ENCODE results near the gene DENND4A. TPM values are rescaled to one million over a fixed set of nuclear protein-coding genes. Genes with fewer than 3 reads are reported as not detected.

DENND4A gene
- total and polyA plus RNA-seq, 9 donors: 10.2 to 63.9 (median 50.2) TPM

DNA sequence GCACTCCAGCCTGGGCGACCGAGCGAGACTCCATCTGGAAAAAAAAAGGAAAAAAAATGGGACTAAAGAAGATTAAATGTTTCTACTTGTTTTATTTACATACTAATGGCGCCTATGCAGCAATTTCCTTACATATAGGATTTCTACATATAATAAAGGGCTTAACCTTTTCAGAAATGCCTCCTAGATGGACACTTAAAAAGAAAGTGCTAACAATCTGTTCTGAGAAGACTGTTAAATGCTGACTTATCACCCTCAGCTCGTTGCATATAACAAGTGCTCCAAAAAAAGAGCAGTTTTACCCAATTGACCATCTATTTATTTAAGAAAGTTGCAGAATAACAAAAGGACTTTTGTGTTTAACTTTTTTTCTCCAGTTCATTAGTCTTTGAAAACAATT is 32.7 kb downstream of the DENND4A start:
- no peak for DNase-seq
- intact Hi-C loops (cut with DNase I): no loop called here
- Histone ChIP-seq H3K4me3 (no peak overlapping the region), H3K9me3 (no peaks in the 10 kb centered on the region), H3K27me3 (no peaks in the 10 kb centered on the region), H3K4me1 (ENCODE audit: insufficient read depth) (peaks cover 1% of the 10 kb centered on the region), H3K36me3 (no peaks in the 10 kb centered on the region), H3K27ac (no peak overlapping the region)
- TF ChIP-seq, protein P1, sequence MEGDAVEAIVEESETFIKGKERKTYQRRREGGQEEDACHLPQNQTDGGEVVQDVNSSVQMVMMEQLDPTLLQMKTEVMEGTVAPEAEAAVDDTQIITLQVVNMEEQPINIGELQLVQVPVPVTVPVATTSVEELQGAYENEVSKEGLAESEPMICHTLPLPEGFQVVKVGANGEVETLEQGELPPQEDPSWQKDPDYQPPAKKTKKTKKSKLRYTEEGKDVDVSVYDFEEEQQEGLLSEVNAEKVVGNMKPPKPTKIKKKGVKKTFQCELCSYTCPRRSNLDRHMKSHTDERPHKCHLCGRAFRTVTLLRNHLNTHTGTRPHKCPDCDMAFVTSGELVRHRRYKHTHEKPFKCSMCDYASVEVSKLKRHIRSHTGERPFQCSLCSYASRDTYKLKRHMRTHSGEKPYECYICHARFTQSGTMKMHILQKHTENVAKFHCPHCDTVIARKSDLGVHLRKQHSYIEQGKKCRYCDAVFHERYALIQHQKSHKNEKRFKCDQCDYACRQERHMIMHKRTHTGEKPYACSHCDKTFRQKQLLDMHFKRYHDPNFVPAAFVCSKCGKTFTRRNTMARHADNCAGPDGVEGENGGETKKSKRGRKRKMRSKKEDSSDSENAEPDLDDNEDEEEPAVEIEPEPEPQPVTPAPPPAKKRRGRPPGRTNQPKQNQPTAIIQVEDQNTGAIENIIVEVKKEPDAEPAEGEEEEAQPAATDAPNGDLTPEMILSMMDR (IDR thresholded peaks at IDR 0.05): no peak
- no peak for TF ChIP-seq POLR2A (IDR thresholded peaks at IDR 0.05)
- no peak for TF ChIP-seq EP300 (IDR thresholded peaks at IDR 0.05)
- 91 to 93% (median 93%) methylated on average over 5 of the region's 5 CpGs for WGBS, 3 donors

DNA sequence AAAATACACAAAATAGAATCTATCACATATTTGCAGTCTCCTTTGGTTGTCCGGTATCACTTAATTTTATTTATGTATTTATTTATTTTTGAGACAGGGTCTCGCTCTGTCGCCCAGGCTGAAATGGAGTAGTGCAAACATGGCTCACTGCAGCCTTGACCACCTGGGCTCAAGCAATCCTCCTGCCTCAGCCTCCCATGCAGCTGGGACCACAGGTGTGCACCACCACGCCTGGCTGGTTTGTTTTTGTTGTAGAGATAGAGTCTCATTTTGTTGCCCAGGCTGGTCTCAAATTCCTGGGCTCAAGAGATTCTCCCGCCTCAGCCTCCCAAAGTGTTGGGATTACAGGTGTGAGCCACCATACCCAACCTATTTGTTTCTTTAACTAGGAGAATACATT is 33.9 kb downstream of the DENND4A start:
- TF ChIP-seq EP300 (IDR thresholded peaks at IDR 0.05) (no peak), POLR2A (IDR thresholded peaks at IDR 0.05) (no peak)
- TF ChIP-seq, protein P1 (IDR thresholded peaks at IDR 0.05): no peak
- H3K4me3 ChIP-seq: no peak overlapping the region
- intact Hi-C loops (cut with DNase I): no loop called here
- H3K9me3 ChIP-seq: no peaks in the 10 kb centered on the region
- H3K27ac ChIP-seq: no peak overlapping the region
- no peaks in the 10 kb centered on the region for H3K36me3 ChIP-seq
- H3K4me1 ChIP-seq (ENCODE audit: insufficient read depth): peaks cover 1% of the 10 kb centered on the region
- DNase-seq: no peak
- no peaks in the 10 kb centered on the region for H3K27me3 ChIP-seq
- WGBS, 3 donors: 97 to 98% (median 98%) methylated on average over 5 of the region's 5 CpGs

DNA sequence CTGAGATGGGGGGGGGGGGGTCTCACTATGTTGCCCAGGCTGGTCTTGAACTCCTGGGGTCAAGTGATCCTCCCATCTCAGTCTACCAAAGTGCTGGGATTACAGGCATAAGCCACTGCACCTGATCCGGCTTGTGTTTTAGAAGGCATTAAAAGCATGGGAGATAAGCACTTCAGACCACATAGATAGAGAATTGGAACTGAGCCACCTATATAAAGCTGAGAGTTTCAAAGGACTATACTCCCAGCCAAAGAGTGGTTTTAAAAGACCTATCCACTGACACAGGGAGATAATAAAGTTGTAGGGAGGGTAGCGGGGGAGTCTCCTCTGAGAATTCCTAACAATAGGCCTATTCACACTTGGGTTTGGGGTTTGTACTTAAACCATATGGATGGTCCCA is 34.8 kb downstream of the DENND4A start:
- 75 to 87% (median 85%) methylated on average over 2 of the region's 2 CpGs for WGBS, 3 donors
- TF ChIP-seq POLR2A (IDR thresholded peaks at IDR 0.05): no peak
- TF ChIP-seq, protein P1 (IDR thresholded peaks at IDR 0.05): no peak
- TF ChIP-seq EP300 (IDR thresholded peaks at IDR 0.05): no peak
- H3K4me1 ChIP-seq (ENCODE audit: insufficient read depth): no peaks in the 10 kb centered on the region
- no peak for DNase-seq
- no peaks in the 10 kb centered on the region for H3K27me3 ChIP-seq
- no peak overlapping the region for H3K4me3 ChIP-seq
- intact Hi-C loops (cut with DNase I): no loop called here
- H3K27ac ChIP-seq: no peak overlapping the region
- H3K9me3 ChIP-seq: no peaks in the 10 kb centered on the region
- H3K36me3 ChIP-seq: no peaks in the 10 kb centered on the region

DNA sequence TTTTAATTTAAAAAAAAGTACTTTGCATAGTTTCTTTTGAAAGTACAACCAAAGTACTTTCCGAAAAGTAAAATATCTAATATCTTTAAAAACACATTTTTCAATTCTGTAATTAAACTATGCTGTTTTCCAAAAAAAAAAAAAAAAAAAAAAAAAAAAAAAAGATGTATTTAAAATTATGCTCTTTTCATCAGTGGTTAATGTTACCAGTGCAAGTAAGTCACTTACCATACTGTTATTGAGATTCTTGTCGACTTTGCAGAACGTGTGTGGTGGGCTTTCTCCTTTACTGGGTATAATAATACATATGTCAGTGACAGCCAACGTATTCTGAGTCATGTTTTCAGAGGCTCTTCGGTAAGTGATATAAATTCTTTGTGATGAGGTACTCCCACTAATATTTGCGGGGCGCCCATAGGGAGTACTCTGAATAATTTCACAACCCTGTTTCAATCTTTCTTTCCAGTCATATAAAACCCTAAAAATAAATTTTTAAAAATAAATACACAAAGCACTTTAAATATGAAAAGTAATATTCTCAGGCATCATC is 39.9 kb downstream of the DENND4A start:
- intact Hi-C loops (cut with DNase I): no loop called here
- no peak overlapping the region for H3K4me3 ChIP-seq
- 44 to 62% (median 57%) methylated on average over 7 of the region's 7 CpGs for WGBS, 3 donors
- DNase-seq: no peak
- H3K36me3 ChIP-seq: no peaks in the 10 kb centered on the region
- H3K9me3 ChIP-seq: no peaks in the 10 kb centered on the region
- TF ChIP-seq EP300 (IDR thresholded peaks at IDR 0.05): no peak
- no peak for TF ChIP-seq POLR2A (IDR thresholded peaks at IDR 0.05)
- TF ChIP-seq, protein P1 (IDR thresholded peaks at IDR 0.05): no peak
- no peak overlapping the region for H3K27ac ChIP-seq
- no peaks in the 10 kb centered on the region for H3K27me3 ChIP-seq
- no peaks in the 10 kb centered on the region for H3K4me1 ChIP-seq (ENCODE audit: insufficient read depth)
